Vagina (tissue), 2 donors: ENCODE measurements around the gene BHLHE41.

Experiments used
- CTCF ChIP-seq, 3 experiments: fragments of 450-650 bp in 2 of 3; fragments of 200-600 bp in 1 of 3; sonication (generic) in 1 of 3; IDR thresholded peaks; one replicate each; pipeline ENCODE4 v1.5.1; 2017 to 2019; ENCODE audit warnings: antibody characterized with exemption in 3 of 3, mild to moderate bottlenecking in 2 of 3, moderate library complexity in 2 of 3
- POLR2A ChIP-seq, 2 donors: fragments of 450-650 bp; IDR thresholded peaks; one replicate each; pipeline ENCODE4 v1.6.1; 2017; ENCODE audit warnings: antibody characterized with exemption in 2 of 2, mild to moderate bottlenecking in 2 of 2, moderate library complexity in 2 of 2
- POLR2AphosphoS5 ChIP-seq, 2 donors: sonication (generic); formaldehyde crosslinking; IDR thresholded peaks; one replicate each; pipeline ENCODE4 v1.9.0; 2017; ENCODE audit warnings: antibody characterized with exemption in 2 of 2, mild to moderate bottlenecking in 2 of 2, low read depth in 1 of 2; ENCODE audit not compliant: insufficient read depth in 1 of 2

GRCh38 chr12:26158078-26158764 lies 33.4 kb upstream of the BHLHE41 start:
- TF ChIP-seq CTCF (IDR thresholded peaks at IDR 0.05) (no peak), POLR2A (IDR thresholded peaks at IDR 0.05) (no peak), POLR2AphosphoS5 (IDR thresholded peaks at IDR 0.05; ENCODE audit: insufficient read depth in 1 of 2, low read depth in 1 of 2) (no peak)
